ENCODE data around the gene TMEM117.

The TMEM117 gene

DNA sequence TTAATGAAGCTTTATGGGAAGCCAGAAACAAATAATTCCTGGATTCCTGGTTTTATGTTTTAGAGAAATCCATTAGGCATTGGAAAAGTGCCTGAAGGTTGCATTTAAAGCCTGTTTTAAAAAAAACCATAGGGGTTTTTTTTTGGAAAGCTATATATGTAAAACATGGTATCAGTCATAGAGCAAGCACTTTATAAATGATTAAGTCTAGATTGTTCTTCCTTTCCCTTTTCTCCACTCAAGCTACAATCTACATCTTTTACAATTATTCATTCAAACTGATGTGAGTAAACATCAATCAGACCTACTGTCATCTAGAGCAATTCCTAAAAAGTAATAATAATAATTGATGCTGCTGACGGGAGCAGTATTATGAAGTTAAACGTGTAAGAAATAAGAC is 500.7 kb downstream of the TMEM117 start:
- Histone ChIP-seq H3K36me3 (ENCODE audit: control insufficient read depth, insufficient read depth, low read length) (no peaks in the 10 kb centered on the region), H3K4me1 (ENCODE audit: control insufficient read depth, insufficient read depth, low read length) (no peaks in the 10 kb centered on the region), H3K27ac (ENCODE audit: low read depth, low read length) (no peak overlapping the region), H3K27me3 (ENCODE audit: control insufficient read depth, insufficient read depth, low read length) (no peaks in the 10 kb centered on the region), H3K4me3 (ENCODE audit: low read depth, low read length) (no peak overlapping the region), H3K9me3 (ENCODE audit: control insufficient read depth, insufficient read depth, low read length) (no peaks in the 10 kb centered on the region), H3K9ac (ENCODE audit: low read depth, low read length) (no peak overlapping the region)

- Histone ChIP-seq H3K9me3 (ENCODE audit: control insufficient read depth, insufficient read depth, low read length) (no peaks in the 10 kb centered on the region), H3K9ac (ENCODE audit: low read depth, low read length) (no peak overlapping the region), H3K4me3 (ENCODE audit: low read depth, low read length) (no peak overlapping the region), H3K27ac (ENCODE audit: low read depth, low read length) (no peak overlapping the region), H3K36me3 (ENCODE audit: control insufficient read depth, insufficient read depth, low read length) (no peaks in the 10 kb centered on the region), H3K4me1 (ENCODE audit: control insufficient read depth, insufficient read depth, low read length) (no peaks in the 10 kb centered on the region), H3K27me3 (ENCODE audit: control insufficient read depth, insufficient read depth, low read length) (no peaks in the 10 kb centered on the region)
These were observed 506.5 kb downstream of the TMEM117 start for GRCh38 chr12:44342371-44342770.

DNA sequence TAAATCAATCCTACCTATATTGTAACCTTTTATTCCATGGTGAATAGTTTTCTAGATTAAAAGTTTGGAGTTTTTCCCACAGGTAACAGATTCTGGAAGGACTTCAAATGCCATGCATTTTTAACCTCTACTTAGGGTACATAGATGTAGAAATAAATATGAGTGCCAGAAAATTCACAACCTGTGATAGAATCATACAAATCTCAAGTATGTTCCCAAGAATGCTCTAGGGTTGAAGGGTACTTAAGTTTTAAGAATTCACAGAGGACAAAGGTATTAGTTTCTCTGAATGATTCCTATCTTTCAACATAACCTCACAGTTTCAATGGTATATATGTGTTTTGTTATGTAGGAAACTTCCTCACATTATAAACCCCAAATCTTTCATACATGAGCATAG is 511.3 kb downstream of the TMEM117 start:
- Histone ChIP-seq H3K27me3 (ENCODE audit: control insufficient read depth, insufficient read depth, low read length) (no peaks in the 10 kb centered on the region), H3K4me1 (ENCODE audit: control insufficient read depth, insufficient read depth, low read length) (no peaks in the 10 kb centered on the region), H3K27ac (ENCODE audit: low read depth, low read length) (no peak overlapping the region), H3K4me3 (ENCODE audit: low read depth, low read length) (no peak overlapping the region), H3K36me3 (ENCODE audit: control insufficient read depth, insufficient read depth, low read length) (no peaks in the 10 kb centered on the region), H3K9ac (ENCODE audit: low read depth, low read length) (no peak overlapping the region), H3K9me3 (ENCODE audit: control insufficient read depth, insufficient read depth, low read length) (no peaks in the 10 kb centered on the region)

DNA sequence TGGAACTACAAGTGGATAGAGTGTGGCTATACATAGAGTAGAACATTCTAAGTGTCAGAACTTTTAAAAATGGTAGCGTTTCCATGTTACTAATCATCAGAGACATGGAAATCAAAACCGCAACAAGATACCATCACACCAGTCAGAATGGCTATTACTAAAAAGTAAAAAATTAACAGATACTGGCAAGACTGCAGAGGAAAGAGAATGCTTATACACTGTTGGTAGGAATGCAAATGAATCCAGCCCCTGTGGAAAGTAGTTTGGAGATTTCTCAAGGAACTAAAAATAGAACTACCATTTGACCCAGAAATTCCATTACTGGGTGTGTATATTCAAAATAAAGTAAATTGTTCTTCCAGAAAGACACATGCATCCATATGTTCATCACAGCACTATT is 521.6 kb downstream of the TMEM117 start:
- no peaks in the 10 kb centered on the region for H3K36me3 ChIP-seq (ENCODE audit: control insufficient read depth, insufficient read depth, low read length)
- no peaks in the 10 kb centered on the region for H3K27me3 ChIP-seq (ENCODE audit: control insufficient read depth, insufficient read depth, low read length)
- no peak overlapping the region for H3K4me3 ChIP-seq (ENCODE audit: low read depth, low read length)
- H3K27ac ChIP-seq (ENCODE audit: low read depth, low read length), result no peak overlapping the region
- no peaks in the 10 kb centered on the region for H3K9me3 ChIP-seq (ENCODE audit: control insufficient read depth, insufficient read depth, low read length)
- H3K4me1 ChIP-seq (ENCODE audit: control insufficient read depth, insufficient read depth, low read length), result no peaks in the 10 kb centered on the region
- H3K9ac ChIP-seq (ENCODE audit: low read depth, low read length), result no peak overlapping the region

DNA sequence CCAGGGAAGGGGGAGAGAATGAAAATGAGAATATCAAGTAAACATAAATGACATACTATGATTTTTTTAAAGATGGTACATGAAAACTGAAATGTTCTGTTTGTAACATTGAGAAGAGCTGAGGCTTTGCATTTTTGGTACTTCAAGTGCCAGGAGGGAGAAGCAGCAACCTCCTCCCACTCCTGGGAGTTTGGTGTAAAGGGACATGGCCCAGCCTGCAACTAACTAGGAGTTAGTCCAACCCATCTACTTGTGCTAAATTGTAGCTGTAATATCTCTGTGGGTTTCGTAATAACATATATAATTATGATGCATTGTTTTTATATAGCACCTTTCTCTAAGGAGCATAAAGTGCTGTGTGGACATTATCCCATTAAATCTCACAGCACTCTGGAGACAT is 522.8 kb downstream of the TMEM117 start:
- H3K4me1 ChIP-seq (ENCODE audit: control insufficient read depth, insufficient read depth, low read length), result no peaks in the 10 kb centered on the region
- H3K9ac ChIP-seq (ENCODE audit: low read depth, low read length), result no peak overlapping the region
- H3K36me3 ChIP-seq (ENCODE audit: control insufficient read depth, insufficient read depth, low read length), result no peaks in the 10 kb centered on the region
- H3K4me3 ChIP-seq (ENCODE audit: low read depth, low read length), result no peak overlapping the region
- no peaks in the 10 kb centered on the region for H3K9me3 ChIP-seq (ENCODE audit: control insufficient read depth, insufficient read depth, low read length)
- H3K27me3 ChIP-seq (ENCODE audit: control insufficient read depth, insufficient read depth, low read length), result no peaks in the 10 kb centered on the region
- H3K27ac ChIP-seq (ENCODE audit: low read depth, low read length), result no peak overlapping the region

- no peak overlapping the region for H3K9ac ChIP-seq (ENCODE audit: low read depth, low read length)
- H3K4me3 ChIP-seq (ENCODE audit: low read depth, low read length), result no peak overlapping the region
- H3K36me3 ChIP-seq (ENCODE audit: control insufficient read depth, insufficient read depth, low read length), result no peaks in the 10 kb centered on the region
- no peak overlapping the region for H3K27ac ChIP-seq (ENCODE audit: low read depth, low read length)
- no peaks in the 10 kb centered on the region for H3K27me3 ChIP-seq (ENCODE audit: control insufficient read depth, insufficient read depth, low read length)
- no peaks in the 10 kb centered on the region for H3K4me1 ChIP-seq (ENCODE audit: control insufficient read depth, insufficient read depth, low read length)
- no peaks in the 10 kb centered on the region for H3K9me3 ChIP-seq (ENCODE audit: control insufficient read depth, insufficient read depth, low read length)
These were observed 527.1 kb downstream of the TMEM117 start for GRCh38 chr12:44362947-44363346.

DNA sequence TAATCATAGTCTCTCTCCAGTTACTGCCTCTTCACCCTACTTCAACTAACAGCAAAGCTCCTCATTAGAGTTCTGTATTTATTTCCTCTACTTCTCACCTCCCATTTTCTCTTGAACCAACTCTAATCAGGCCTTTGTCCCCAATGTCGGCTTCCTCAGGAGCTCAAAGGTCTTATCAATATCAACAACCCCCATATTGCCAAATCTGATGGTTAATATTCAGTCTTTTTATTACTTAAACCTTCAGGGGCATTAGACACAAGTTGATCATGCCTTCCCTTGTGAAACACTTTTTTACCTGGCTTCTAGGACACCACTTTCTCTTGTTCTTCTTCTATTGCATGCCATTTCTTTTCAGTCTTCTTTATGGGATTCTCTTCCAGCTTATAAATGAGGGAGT is 531.3 kb downstream of the TMEM117 start:
- no peak overlapping the region for H3K9ac ChIP-seq (ENCODE audit: low read depth, low read length)
- no peak overlapping the region for H3K27ac ChIP-seq (ENCODE audit: low read depth, low read length)
- no peaks in the 10 kb centered on the region for H3K9me3 ChIP-seq (ENCODE audit: control insufficient read depth, insufficient read depth, low read length)
- no peaks in the 10 kb centered on the region for H3K36me3 ChIP-seq (ENCODE audit: control insufficient read depth, insufficient read depth, low read length)
- no peak overlapping the region for H3K4me3 ChIP-seq (ENCODE audit: low read depth, low read length)
- H3K27me3 ChIP-seq (ENCODE audit: control insufficient read depth, insufficient read depth, low read length), result no peaks in the 10 kb centered on the region
- H3K4me1 ChIP-seq (ENCODE audit: control insufficient read depth, insufficient read depth, low read length), result no peaks in the 10 kb centered on the region

DNA sequence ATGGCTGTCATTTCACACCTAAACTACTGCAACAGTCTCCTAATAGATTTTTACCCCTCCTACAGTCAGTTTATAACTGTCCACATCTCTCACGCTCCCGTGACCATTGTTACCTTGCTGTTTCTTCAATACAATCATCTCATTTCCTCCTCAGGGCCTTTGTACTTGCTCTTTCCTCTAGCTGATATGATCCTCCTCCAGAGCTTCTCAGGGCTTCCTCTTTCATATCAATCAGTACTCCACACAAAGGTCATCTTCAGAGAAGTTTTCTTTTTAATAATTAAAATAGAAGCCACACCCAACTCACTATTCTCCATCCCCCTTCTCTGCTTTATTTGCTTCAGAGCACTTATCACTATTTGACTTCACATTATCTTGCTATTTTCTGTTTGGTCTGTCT is 532.0 kb downstream of the TMEM117 start:
- H3K36me3 ChIP-seq (ENCODE audit: control insufficient read depth, insufficient read depth, low read length), result no peaks in the 10 kb centered on the region
- no peak overlapping the region for H3K9ac ChIP-seq (ENCODE audit: low read depth, low read length)
- H3K27ac ChIP-seq (ENCODE audit: low read depth, low read length), result no peak overlapping the region

GRCh38 chr12:44369998-44370397 is 534.1 kb downstream of the TMEM117 start:
- Histone ChIP-seq H3K9ac (ENCODE audit: low read depth, low read length) (no peak overlapping the region), H3K27ac (ENCODE audit: low read depth, low read length) (no peak overlapping the region), H3K27me3 (ENCODE audit: control insufficient read depth, insufficient read depth, low read length) (no peaks in the 10 kb centered on the region), H3K4me1 (ENCODE audit: control insufficient read depth, insufficient read depth, low read length) (no peaks in the 10 kb centered on the region), H3K4me3 (ENCODE audit: low read depth, low read length) (no peak overlapping the region), H3K36me3 (ENCODE audit: control insufficient read depth, insufficient read depth, low read length) (no peaks in the 10 kb centered on the region), H3K9me3 (ENCODE audit: control insufficient read depth, insufficient read depth, low read length) (no peaks in the 10 kb centered on the region)

More for the DNA sequence above, 532.0 kb downstream of the TMEM117 start:
- Histone ChIP-seq H3K9me3 (ENCODE audit: control insufficient read depth, insufficient read depth, low read length) (no peaks in the 10 kb centered on the region), H3K27me3 (ENCODE audit: control insufficient read depth, insufficient read depth, low read length) (no peaks in the 10 kb centered on the region), H3K4me1 (ENCODE audit: control insufficient read depth, insufficient read depth, low read length) (no peaks in the 10 kb centered on the region), H3K4me3 (ENCODE audit: low read depth, low read length) (no peak overlapping the region)

- Histone ChIP-seq H3K9me3 (ENCODE audit: control insufficient read depth, insufficient read depth, low read length) (no peaks in the 10 kb centered on the region), H3K4me3 (ENCODE audit: low read depth, low read length) (no peak overlapping the region), H3K36me3 (ENCODE audit: control insufficient read depth, insufficient read depth, low read length) (no peaks in the 10 kb centered on the region), H3K4me1 (ENCODE audit: control insufficient read depth, insufficient read depth, low read length) (no peaks in the 10 kb centered on the region), H3K27me3 (ENCODE audit: control insufficient read depth, insufficient read depth, low read length) (no peaks in the 10 kb centered on the region), H3K27ac (ENCODE audit: low read depth, low read length) (no peak overlapping the region), H3K9ac (ENCODE audit: low read depth, low read length) (no peak overlapping the region)
These were observed 535.1 kb downstream of the TMEM117 start for GRCh38 chr12:44370982-44371381.

DNA sequence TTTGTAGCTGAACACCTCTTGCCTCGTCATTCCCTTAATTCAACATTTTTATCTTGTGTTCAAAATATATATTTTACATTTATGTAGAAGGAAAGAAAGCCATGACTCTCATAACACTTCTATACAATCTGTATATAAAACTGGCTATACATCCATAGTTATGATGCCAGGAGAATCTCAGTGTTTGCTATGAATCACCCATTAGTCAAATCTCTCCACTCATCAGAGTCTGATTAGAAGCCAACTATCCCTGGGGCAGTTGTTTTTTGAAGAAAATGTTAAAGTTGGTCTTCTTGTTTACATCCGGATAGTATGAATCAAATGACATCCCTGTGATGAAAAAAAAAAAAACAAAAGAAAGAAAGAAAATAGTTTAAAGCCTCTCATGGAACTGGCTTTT is 536.4 kb downstream of the TMEM117 start:
- Histone ChIP-seq H3K27ac (ENCODE audit: low read depth, low read length) (no peak overlapping the region), H3K4me3 (ENCODE audit: low read depth, low read length) (no peak overlapping the region), H3K4me1 (ENCODE audit: control insufficient read depth, insufficient read depth, low read length) (no peaks in the 10 kb centered on the region), H3K27me3 (ENCODE audit: control insufficient read depth, insufficient read depth, low read length) (no peaks in the 10 kb centered on the region), H3K9me3 (ENCODE audit: control insufficient read depth, insufficient read depth, low read length) (no peaks in the 10 kb centered on the region), H3K9ac (ENCODE audit: low read depth, low read length) (no peak overlapping the region), H3K36me3 (ENCODE audit: control insufficient read depth, insufficient read depth, low read length) (no peaks in the 10 kb centered on the region)

- Histone ChIP-seq H3K4me3 (ENCODE audit: low read depth, low read length) (no peak overlapping the region), H3K36me3 (ENCODE audit: control insufficient read depth, insufficient read depth, low read length) (no peaks in the 10 kb centered on the region), H3K27ac (ENCODE audit: low read depth, low read length) (no peak overlapping the region), H3K9me3 (ENCODE audit: control insufficient read depth, insufficient read depth, low read length) (no peaks in the 10 kb centered on the region), H3K9ac (ENCODE audit: low read depth, low read length) (no peak overlapping the region), H3K27me3 (ENCODE audit: control insufficient read depth, insufficient read depth, low read length) (no peaks in the 10 kb centered on the region), H3K4me1 (ENCODE audit: control insufficient read depth, insufficient read depth, low read length) (peaks cover 16% of the 10 kb centered on the region)
These were observed 539.8 kb downstream of the TMEM117 start for GRCh38 chr12:44375694-44376093.

All from HUES48 (cell line).